Measurements from ENCODE around the gene MROH2A.
"Not testable (repeated sequence)": the region's sequence is repeated elsewhere in the genome, so short reads cannot be mapped to it uniquely, and the experiment has no call there.

MROH2A gene

GRCh38 chr2:233778030-233778429 lies at the start of gene MROH2A:
MROH2A (plus strand) TSS chr2:233778330; CDS start chr2:233779359, 1,029 bp downstream.
- no peak for DNase-seq

- DNase-seq = no peak
Observed at GRCh38 chr2:233728723-233729301, 49.3 kb upstream of the MROH2A start, which contains the start of gene UGT1A3. UGT1A3 (plus strand) TSS chr2:233729042; CDS start chr2:233729127, 85 bp downstream.

- DNase-seq = not testable (repeated sequence)
Observed at GRCh38 chr2:233736868-233737653, 41.1 kb upstream of the MROH2A start.

- DNase-seq = no peak
Observed at GRCh38 chr2:233740870-233741269, 37.3 kb upstream of the MROH2A start.

- no peak for DNase-seq
Observed at GRCh38 chr2:233743464-233744259, 34.5 kb upstream of the MROH2A start.

- DNase-seq = no peak
Observed at GRCh38 chr2:233745073-233745755, 32.9 kb upstream of the MROH2A start.

GRCh38 chr2:233745838-233746237 lies 32.3 kb upstream of the MROH2A start:
- DNase-seq = not testable (repeated sequence)

- no peak for DNase-seq
Observed at GRCh38 chr2:233746475-233747282, 31.5 kb upstream of the MROH2A start.

- DNase-seq = no peak
Observed at GRCh38 chr2:233747283-233747544, 30.9 kb upstream of the MROH2A start.

- not testable (repeated sequence) for DNase-seq
Observed at GRCh38 chr2:233750689-233751088, 27.4 kb upstream of the MROH2A start.

- DNase-seq = not testable (repeated sequence)
Observed at GRCh38 chr2:233751212-233752009, 26.7 kb upstream of the MROH2A start.

GRCh38 chr2:233754872-233755611 lies 23.1 kb upstream of the MROH2A start:
- no peak for DNase-seq

- no peak for DNase-seq
Observed at GRCh38 chr2:233756429-233757081, 21.6 kb upstream of the MROH2A start.

- DNase-seq = no peak
Observed at GRCh38 chr2:233758141-233758540, 20.0 kb upstream of the MROH2A start.

GRCh38 chr2:233758849-233759248 lies 19.3 kb upstream of the MROH2A start:
- DNase-seq = no peak

GRCh38 chr2:233760043-233760442 lies 18.1 kb upstream of the MROH2A start, which contains the start of gene UGT1A1:
UGT1A1 (plus strand) TSS chr2:233760270; CDS start chr2:233760288, 18 bp downstream.
- DNase-seq = no peak

- DNase-seq = no peak
Observed at GRCh38 chr2:233761040-233761769, 16.9 kb upstream of the MROH2A start.

GRCh38 chr2:233764264-233764663 lies 13.9 kb upstream of the MROH2A start:
- no peak for DNase-seq

GRCh38 chr2:233764761-233765160 lies 13.4 kb upstream of the MROH2A start:
- no peak for DNase-seq

Data from CD4-positive, alpha-beta T cell treated with Interferon gamma for 1 hour (primary cell).